ENCODE results near the gene FAM83E. TPM values are rescaled to one million over a fixed set of nuclear protein-coding genes. Genes with fewer than 3 reads are reported as not detected.

The FAM83E gene
- polyA plus RNA-seq, 1 donor from 2014 or later, result 0.73 TPM

DNA sequence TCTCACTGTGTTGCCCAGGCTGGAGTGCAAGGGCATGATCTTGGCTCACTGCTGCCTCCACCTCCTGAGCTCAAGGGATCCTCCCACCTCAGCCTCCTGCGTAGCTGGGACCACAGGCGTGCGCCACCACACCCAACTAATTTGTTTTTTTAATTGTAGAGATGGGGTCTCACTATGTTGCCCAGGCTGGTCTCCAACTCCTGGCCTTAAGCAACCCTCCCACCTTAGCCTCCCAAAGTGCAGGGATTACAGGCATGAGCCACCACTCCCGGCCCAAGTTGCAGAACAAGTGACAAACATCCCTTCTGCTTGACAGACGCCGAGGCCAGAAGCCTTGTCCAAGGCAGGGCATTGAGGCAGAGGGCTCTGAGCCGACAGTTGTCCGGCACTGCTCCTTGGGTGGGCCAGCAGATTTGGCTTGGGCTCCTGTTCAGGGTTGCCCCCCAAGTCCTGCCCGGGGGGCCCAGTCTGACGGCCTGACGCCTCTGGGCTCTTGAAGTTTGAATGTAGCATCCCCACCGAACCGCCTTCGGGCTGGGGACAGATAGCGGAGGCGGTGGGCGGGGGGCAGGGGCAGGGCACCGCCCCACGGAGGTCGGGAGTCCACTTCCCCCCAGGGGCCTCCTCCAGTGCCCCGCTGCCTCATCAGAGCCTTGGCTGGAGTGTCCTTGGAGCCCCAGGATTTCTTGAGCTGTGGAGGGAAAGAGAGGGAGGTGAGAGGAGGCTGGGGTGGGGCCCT lies 14.0 kb downstream of the FAM83E start:
- H3K9me2 ChIP-seq (ENCODE audit: insufficient read depth, low read length), result no peaks in the 10 kb centered on the region
- H3K4me2 ChIP-seq (ENCODE audit: low read length), result no peak overlapping the region
- TF ChIP-seq EP300 (conservative IDR thresholded peaks at IDR 0.05; ENCODE audit: poor library complexity, severe bottlenecking), result no peak
- no peak for TF ChIP-seq POLR2AphosphoS5 (IDR thresholded peaks at IDR 0.05)
- TF ChIP-seq, protein P1, sequence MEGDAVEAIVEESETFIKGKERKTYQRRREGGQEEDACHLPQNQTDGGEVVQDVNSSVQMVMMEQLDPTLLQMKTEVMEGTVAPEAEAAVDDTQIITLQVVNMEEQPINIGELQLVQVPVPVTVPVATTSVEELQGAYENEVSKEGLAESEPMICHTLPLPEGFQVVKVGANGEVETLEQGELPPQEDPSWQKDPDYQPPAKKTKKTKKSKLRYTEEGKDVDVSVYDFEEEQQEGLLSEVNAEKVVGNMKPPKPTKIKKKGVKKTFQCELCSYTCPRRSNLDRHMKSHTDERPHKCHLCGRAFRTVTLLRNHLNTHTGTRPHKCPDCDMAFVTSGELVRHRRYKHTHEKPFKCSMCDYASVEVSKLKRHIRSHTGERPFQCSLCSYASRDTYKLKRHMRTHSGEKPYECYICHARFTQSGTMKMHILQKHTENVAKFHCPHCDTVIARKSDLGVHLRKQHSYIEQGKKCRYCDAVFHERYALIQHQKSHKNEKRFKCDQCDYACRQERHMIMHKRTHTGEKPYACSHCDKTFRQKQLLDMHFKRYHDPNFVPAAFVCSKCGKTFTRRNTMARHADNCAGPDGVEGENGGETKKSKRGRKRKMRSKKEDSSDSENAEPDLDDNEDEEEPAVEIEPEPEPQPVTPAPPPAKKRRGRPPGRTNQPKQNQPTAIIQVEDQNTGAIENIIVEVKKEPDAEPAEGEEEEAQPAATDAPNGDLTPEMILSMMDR (IDR thresholded peaks at IDR 0.05; ENCODE audit: poor library complexity, severe bottlenecking), result no peak
- no peak for TF ChIP-seq EZH2 (IDR thresholded peaks at IDR 0.05; ENCODE audit: borderline replicate concordance, insufficient read depth, low read length, poor library complexity, severe bottlenecking)
- no peaks in the 10 kb centered on the region for H3K36me3 ChIP-seq (ENCODE audit: insufficient read depth, low read length)
- no peak overlapping the region for H3K27ac ChIP-seq (ENCODE audit: low read length)
- no peaks in the 10 kb centered on the region for H3K79me2 ChIP-seq (replicated peaks; ENCODE audit: insufficient read depth, low read length)
- no peaks in the 10 kb centered on the region for H3F3A ChIP-seq (ENCODE audit: insufficient read depth, low read length, poor library complexity, severe bottlenecking)
- no peaks in the 10 kb centered on the region for H4K20me1 ChIP-seq (ENCODE audit: insufficient read depth)
- H3K27me3 ChIP-seq (ENCODE audit: insufficient read depth, low read depth, low read length), result no peaks in the 10 kb centered on the region
- H2AFZ ChIP-seq (ENCODE audit: low read depth, low read length), result no peak overlapping the region
- H3K9me3 ChIP-seq (ENCODE audit: low read length), result no peaks in the 10 kb centered on the region
- H3K9ac ChIP-seq (ENCODE audit: low read length), result no peak overlapping the region
- no peak overlapping the region for H3K4me3 ChIP-seq (ENCODE audit: low read length)

DNA sequence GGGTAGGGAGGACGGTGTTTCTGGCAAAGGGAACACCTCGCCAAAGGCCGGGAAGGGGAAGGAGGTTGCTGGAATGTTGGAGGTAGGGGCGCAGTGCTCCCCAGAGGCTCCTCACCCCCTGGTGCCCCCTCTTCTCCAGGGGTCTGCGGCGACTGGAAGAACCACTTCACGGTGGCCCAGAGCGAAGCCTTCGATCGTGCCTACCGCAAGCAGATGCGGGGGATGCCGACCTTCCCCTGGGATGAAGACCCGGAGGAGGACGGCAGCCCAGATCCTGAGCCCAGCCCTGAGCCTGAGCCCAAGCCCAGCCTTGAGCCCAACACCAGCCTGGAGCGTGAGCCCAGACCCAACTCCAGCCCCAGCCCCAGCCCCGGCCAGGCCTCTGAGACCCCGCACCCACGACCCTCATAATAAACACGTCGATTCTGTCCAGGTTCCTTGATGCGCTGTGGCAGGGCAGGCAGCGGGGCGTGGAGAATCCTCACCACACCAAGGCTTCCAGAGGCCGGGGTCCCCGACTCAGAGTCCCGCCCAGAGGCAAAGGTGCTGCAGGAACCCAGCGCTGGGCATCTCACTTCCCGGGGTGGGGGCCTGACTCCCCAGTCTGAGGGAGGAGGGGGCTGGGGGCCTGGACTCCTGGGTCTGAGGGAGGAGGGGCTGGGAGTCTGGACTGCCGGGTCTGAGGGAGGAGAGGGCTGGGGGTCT lies 15.7 kb downstream of the FAM83E start:
- TF ChIP-seq, protein P1 (IDR thresholded peaks at IDR 0.05; ENCODE audit: poor library complexity, severe bottlenecking), result no peak
- TF ChIP-seq EP300 (conservative IDR thresholded peaks at IDR 0.05; ENCODE audit: poor library complexity, severe bottlenecking) (no peak), POLR2AphosphoS5 (IDR thresholded peaks at IDR 0.05) (no peak), SMC3 (conservative IDR thresholded peaks at IDR 0.05; ENCODE audit: poor library complexity) (no peak), RAD21 (conservative IDR thresholded peaks at IDR 0.05) (no peak), EZH2 (IDR thresholded peaks at IDR 0.05; ENCODE audit: borderline replicate concordance, insufficient read depth, low read length, poor library complexity, severe bottlenecking) (no peak), MXI1 (conservative IDR thresholded peaks at IDR 0.05; ENCODE audit: poor library complexity, severe bottlenecking) (no peak), TAF1 (IDR thresholded peaks at IDR 0.05; ENCODE audit: low read depth) (no peak)
- TF ChIP-seq, protein P2, sequence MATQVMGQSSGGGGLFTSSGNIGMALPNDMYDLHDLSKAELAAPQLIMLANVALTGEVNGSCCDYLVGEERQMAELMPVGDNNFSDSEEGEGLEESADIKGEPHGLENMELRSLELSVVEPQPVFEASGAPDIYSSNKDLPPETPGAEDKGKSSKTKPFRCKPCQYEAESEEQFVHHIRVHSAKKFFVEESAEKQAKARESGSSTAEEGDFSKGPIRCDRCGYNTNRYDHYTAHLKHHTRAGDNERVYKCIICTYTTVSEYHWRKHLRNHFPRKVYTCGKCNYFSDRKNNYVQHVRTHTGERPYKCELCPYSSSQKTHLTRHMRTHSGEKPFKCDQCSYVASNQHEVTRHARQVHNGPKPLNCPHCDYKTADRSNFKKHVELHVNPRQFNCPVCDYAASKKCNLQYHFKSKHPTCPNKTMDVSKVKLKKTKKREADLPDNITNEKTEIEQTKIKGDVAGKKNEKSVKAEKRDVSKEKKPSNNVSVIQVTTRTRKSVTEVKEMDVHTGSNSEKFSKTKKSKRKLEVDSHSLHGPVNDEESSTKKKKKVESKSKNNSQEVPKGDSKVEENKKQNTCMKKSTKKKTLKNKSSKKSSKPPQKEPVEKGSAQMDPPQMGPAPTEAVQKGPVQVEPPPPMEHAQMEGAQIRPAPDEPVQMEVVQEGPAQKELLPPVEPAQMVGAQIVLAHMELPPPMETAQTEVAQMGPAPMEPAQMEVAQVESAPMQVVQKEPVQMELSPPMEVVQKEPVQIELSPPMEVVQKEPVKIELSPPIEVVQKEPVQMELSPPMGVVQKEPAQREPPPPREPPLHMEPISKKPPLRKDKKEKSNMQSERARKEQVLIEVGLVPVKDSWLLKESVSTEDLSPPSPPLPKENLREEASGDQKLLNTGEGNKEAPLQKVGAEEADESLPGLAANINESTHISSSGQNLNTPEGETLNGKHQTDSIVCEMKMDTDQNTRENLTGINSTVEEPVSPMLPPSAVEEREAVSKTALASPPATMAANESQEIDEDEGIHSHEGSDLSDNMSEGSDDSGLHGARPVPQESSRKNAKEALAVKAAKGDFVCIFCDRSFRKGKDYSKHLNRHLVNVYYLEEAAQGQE (IDR thresholded peaks at IDR 0.05; ENCODE audit: borderline replicate concordance), result no peak
- Histone ChIP-seq H3K9me2 (ENCODE audit: insufficient read depth, low read length) (no peaks in the 10 kb centered on the region), H4K20me1 (ENCODE audit: insufficient read depth) (no peaks in the 10 kb centered on the region), H3K4me2 (ENCODE audit: low read length) (no peak overlapping the region), H3K27ac (ENCODE audit: low read length) (no peak overlapping the region), H2AFZ (ENCODE audit: low read depth, low read length) (no peak overlapping the region), H3K9ac (ENCODE audit: low read length) (no peak overlapping the region), H3K36me3 (ENCODE audit: insufficient read depth, low read length) (no peaks in the 10 kb centered on the region), H3K9me3 (ENCODE audit: low read length) (no peaks in the 10 kb centered on the region), H3K27me3 (ENCODE audit: insufficient read depth, low read depth, low read length) (no peaks in the 10 kb centered on the region), H3K4me3 (ENCODE audit: low read length) (no peak overlapping the region), H3K79me2 (replicated peaks; ENCODE audit: insufficient read depth, low read length) (no peaks in the 10 kb centered on the region), H3F3A (ENCODE audit: insufficient read depth, low read length, poor library complexity, severe bottlenecking) (no peaks in the 10 kb centered on the region)

Data from neural cell (in vitro differentiated cells).